GM19099 (cell line): ENCODE results near the gene DENND6B.

ENCODE experiments used
- POLR2A ChIP-seq: IDR thresholded peaks from 3 replicates; pipeline ENCODE4 v1.6.1; 2011; ENCODE audit warnings: low read depth; ENCODE audit not compliant: insufficient read length; ENCODE audit errors: extremely low read depth

Gene DENND6B

DNA sequence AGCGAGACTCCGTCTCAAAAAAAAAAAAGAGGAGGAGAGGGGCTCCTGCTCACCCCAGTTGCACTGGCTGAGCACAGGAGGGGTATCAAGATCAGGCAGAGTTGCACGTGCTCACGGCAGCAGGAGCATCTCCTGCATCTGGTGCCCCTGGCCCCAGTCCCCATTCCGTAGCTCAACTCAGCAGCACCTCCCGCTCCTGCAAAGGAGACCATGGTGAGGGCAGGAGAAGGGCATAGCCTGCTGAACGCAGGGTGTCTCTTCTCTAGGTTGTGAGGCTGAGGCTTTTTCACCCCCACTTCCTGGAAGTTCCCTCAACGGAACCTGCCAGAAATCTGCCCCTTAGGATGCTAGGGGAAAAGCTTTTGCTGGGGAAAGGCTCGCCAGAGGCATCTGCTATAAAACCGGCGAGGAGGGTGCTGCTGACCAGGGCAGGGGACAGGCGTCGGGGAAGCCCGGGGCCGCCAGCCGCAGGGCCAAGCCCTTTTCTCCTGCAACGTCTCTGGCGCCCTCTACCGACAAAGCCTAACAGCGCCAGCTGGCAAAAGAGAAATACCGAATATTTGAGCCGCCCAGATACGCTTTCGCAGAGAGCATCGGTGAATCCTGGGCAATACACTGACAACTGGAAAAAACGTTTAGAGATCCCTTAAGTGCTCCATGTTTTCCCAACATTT, 15.3 kb upstream of the DENND6B start:
- no peak for TF ChIP-seq POLR2A

DNA sequence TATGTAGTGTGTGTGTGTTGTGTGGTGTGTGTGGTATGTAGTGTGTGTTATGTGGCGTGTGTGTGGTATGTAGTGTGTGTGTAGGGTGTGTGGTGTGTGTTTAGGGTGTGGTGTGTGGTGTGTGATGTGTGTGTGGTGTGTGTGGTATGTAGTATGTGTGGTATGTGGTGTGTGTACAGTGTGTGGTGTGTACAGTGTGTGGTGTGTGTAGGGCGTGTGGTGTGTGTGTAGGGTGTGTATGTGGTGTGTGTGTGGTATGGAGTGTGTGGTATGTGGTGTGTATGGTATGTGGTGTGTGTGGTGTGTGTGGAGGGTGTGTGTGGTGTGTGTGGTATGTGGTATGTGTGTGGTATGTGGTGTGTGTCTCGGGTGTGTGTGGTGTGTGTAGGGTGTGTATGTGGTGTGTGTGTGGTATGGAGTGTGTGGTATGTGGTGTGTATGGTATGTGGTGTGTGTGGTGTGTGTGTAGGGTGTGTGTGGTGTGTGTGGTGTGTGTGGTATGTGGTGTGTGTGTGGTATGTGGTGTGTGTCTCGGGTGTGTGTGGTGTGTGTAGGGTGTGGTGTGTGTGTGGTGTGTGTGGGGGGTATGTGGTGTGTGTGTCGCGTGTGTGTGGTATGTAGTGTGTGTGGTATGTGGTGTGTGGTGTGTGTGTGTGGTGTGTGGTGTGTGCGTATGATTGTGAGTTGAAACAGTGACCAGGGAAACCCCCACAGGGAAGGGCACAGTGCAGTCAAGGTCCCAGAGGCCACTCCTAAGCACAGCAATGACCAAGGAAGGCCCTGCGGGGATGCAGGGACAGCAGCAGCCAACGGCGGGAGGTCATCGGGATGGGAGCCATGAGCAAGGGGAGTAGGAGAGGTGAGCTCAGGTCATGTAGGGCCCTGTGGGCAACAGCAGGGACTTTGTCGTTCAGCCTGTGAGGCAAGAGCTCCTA, 13.4 kb upstream of the DENND6B start:
- no peak for TF ChIP-seq POLR2A

DNA sequence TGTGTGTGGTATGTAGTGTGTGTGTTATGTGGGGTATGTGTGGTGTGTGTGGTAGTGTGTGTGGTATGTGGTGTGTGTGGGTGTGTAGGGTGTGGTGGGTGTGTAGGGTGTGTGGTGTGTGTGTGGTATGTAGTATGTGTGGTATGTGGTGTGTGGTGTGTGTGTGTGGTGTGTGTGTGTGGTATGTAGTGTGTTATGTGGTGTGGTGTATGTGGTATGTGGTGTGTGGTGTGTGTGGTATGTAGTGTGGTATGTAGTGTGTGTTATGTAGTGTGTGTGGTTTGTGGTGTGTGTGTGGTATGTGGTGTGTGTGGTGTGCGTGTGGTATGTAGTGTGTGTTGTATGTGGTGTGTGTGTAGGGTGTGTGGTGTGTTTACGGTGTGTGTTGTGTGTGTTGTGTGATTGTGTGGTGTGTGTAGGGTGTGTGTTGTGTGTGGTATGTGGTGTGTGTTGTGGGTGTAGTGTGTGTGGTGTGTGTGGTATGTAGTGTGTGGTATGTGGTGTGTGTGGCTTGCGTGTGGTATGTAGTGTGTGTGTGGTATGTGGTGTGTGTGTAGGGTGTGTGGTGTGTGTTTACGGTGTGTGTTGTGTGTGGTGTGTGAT, 12.1 kb upstream of the DENND6B start:
- TF ChIP-seq POLR2A: no peak

- no peak for TF ChIP-seq POLR2A
Observed at GRCh38 chr22:50338042-50338573, 11.3 kb upstream of the DENND6B start.

DNA sequence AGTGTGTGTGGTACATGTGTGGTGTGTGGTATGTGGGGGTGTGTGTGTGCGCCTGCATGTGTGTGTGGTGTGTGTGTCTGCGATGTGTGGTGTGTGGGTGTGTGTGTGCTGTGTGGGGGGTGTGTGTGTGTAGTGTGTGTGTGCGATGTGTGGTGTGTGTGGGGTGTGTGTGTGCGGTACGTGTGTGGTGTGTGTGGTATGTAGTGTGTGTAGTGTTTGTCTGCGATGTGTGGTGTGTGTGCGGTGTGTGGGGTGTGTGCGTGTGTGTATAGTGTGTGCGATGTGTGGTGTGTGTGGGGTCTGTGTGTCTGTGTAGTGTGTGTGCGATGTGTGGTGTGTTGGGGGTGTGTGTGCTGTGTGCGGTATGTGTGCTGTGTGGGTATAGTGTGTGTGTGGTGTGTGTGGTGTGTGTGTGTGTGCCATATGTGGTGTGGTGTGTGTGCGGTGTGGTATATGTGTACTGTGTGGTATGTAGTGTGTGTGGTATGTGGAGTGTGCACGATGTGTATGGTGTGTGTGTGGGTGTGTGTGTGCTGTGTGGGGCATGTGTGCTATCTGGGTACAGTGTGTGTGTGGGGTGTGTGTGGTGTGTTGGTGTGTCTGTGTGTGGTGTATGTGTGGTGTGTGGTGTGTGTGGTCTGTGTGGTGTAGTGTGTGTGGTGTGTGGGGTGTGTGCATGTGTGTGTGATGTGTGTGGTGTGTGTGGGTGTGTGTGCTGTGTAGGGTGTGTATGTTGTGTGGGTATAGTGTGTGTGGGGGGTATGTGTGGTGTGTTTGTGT, 10.6 kb upstream of the DENND6B start:
- TF ChIP-seq POLR2A: no peak

DNA sequence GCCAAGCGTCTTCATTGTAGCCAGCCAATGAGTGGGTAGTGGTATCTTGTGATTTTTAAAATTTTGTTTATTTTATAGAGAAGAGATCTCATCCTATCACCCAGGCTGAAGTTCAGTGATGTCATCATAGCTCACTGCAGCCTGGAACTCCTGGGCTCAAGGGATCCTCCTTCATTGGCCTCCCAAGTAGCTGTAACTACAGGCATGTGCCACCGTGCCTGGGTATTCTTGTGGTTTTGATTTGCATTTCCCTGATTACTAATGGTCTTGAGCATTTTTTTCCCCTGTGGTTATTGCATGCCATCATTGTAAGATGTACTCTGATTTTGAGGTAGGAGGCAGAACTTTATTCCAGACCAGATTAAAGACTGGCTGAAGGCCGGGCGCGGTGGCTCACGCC, 2.4 kb upstream of the DENND6B start:
- no peak for TF ChIP-seq POLR2A

- TF ChIP-seq POLR2A: no peak
Observed at GRCh38 chr22:50327711-50328019, 853 bp upstream of the DENND6B start.

- TF ChIP-seq POLR2A: no peak
Observed at GRCh38 chr22:50326225-50326955, 422 bp downstream of the DENND6B start.

GRCh38 chr22:50325444-50326224, 1.2 kb downstream of the DENND6B start:
- no peak for TF ChIP-seq POLR2A

- TF ChIP-seq POLR2A: no peak
Observed at GRCh38 chr22:50323900-50324299, 2.9 kb downstream of the DENND6B start.

- TF ChIP-seq POLR2A: no peak
Observed at GRCh38 chr22:50320671-50321325, 6.0 kb downstream of the DENND6B start.

GRCh38 chr22:50320116-50320515, 6.7 kb downstream of the DENND6B start:
- no peak for TF ChIP-seq POLR2A

DNA sequence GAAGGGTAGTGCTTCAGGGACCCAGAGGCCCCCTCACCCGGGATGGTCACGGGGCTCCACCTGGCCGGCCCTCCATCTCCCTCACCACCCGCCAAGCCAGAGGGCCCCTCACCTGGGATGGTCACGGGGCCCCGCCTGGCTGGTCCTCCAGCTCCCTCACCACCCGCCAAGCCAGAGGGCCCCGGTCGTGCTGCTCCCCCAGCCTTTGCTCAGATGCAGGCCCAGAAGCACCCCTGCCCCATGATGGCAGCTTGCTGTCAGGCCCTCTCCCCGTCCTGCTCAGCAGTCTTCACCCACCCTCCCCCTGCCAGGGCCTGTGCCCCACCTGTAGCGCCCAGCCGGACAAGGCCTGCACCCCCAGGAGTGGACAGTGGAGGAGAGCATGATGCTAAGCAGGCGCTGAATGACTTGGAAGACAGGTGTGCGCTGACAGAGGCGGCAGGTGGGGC, 7.3 kb downstream of the DENND6B start:
- TF ChIP-seq POLR2A: no peak
